Measurements from ENCODE around the gene MAPK8. TPM values are rescaled to one million over a fixed set of nuclear protein-coding genes. Genes with fewer than 3 reads are reported as not detected.

MAPK8 gene
- total and polyA plus RNA-seq, 2 of the 4 experiments (the other 2 are of a cell fraction), result 41.5 to 54.7 TPM

DNA sequence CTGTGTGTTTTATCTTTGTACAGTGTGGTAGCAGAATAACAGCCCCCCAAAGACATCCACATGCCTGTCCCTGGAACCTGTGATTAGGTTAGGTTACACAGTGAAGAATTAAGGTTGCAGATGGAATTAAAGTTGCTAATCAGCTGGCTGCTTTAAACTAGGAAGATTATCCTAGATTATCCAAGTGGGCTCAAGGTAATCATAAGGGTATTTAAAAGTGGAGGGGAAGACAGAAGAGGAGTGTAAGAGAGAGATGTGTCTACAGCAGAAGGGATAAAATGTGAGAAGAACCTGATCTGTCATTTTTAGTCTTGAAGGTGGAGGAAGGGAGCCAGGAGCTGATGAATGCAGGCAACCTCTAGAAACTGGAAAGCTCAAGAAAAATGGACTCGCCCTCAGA, 180.8 kb downstream of the MAPK8 start:
- BruUV-seq (replicated peaks), result no TSS peak
- WGBS, 2 experiments (ENCODE audit: extremely low coverage in 2 of 2, insufficient read length in 1 of 2), result no CpG with 5 or more reads among the region's 1 CpG
- in situ Hi-C loops (cut with MboI; ENCODE audit: low sequenced_read_pairs), result no loop called here
- H3K4me1 ChIP-seq (ENCODE audit: control insufficient read depth, insufficient read depth, low read length), result peaks cover 2% of the 10 kb centered on the region; the same call in 1 of the 2 replicates
- peaks cover 17 to 45% of the 10 kb centered on the region in 2 experiments; a peak in 3 of 4 replicates for H3K79me1 ChIP-seq (ENCODE audit: low read depth in 1 of 2, low read length in 2 of 2)
- H4K8ac ChIP-seq (ENCODE audit: low read depth in 2 of 2, low read length in 2 of 2), result no peak overlapping the region
- H2AFZ ChIP-seq (replicated peaks; ENCODE audit: low read length, poor library complexity), result no peak overlapping the region
- H3K9me3 ChIP-seq (ENCODE audit: control insufficient read depth, insufficient read depth, low read length), result no peaks in the 10 kb centered on the region
- H2BK15ac ChIP-seq (ENCODE audit: low read depth, low read length), result no peak overlapping the region
- no peak for TF ChIP-seq MAZ (IDR thresholded peaks at IDR 0.05; ENCODE audit: borderline replicate concordance, low read depth, low read length)
- H2BK5ac ChIP-seq (ENCODE audit: low read depth, low read length, poor library complexity, severe bottlenecking), result no peak overlapping the region
- dilution Hi-C loops (cut with HindIII; ENCODE audit: low sequenced_read_pairs, unreplicated experiment), result no loop called here
- H3K4me3 ChIP-seq (ENCODE audit: insufficient read depth, low read depth, low read length), result no peak overlapping the region
- no peak overlapping the region for H3K18ac ChIP-seq (ENCODE audit: low read depth, low read length)
- intact Hi-C loops (cut with micrococcal nuclease), result no loop called here
- no peak overlapping the region for H2BK20ac ChIP-seq (ENCODE audit: low read depth, low read length)
- H4K91ac ChIP-seq (ENCODE audit: insufficient read depth, low read depth, low read length), result no peak overlapping the region
- peaks cover 12% of the 10 kb centered on the region for H3K9me1 ChIP-seq (ENCODE audit: insufficient read depth, low read length)
- H3K9ac ChIP-seq (ENCODE audit: low read depth, low read length), result no peak overlapping the region
- H3K4me2 ChIP-seq (ENCODE audit: low read depth, low read length), result no peak overlapping the region
- ChIA-PET POLR2A (ENCODE audit: unreplicated experiment) (no interaction called here), CTCF (no interaction called here)
- peaks cover 10% of the 10 kb centered on the region; the same call in 1 of the 2 replicates for H4K20me1 ChIP-seq (ENCODE audit: insufficient read depth, low read length)
- H3K4ac ChIP-seq (ENCODE audit: low read depth, low read length), result no peak overlapping the region
- DNase-seq (no peak), ATAC-seq (ENCODE audit: low read depth) (no peak)
- no peak overlapping the region for H3K14ac ChIP-seq (replicated peaks; ENCODE audit: low read depth, low read length)
- no peak overlapping the region for H2AK9ac ChIP-seq (replicated peaks; ENCODE audit: low read depth, low read length, poor library complexity)
- no peak overlapping the region for H2AK5ac ChIP-seq (ENCODE audit: low read depth, low read length)
- H3K23ac ChIP-seq (ENCODE audit: low read depth, low read length), result no peak overlapping the region
- H2BK120ac ChIP-seq (ENCODE audit: low read depth, low read length), result no peak overlapping the region
- H3K27me3 ChIP-seq (ENCODE audit: control insufficient read depth, insufficient read depth, low read length), result no peaks in the 10 kb centered on the region
- H3K27ac ChIP-seq (ENCODE audit: insufficient read depth, low read length), result no peak overlapping the region
- H3K56ac ChIP-seq (ENCODE audit: extremely low read depth, insufficient read depth, low read length), result no peak overlapping the region
- no peak overlapping the region for H4K5ac ChIP-seq (ENCODE audit: low read depth, low read length)
- H3K36me3 ChIP-seq (ENCODE audit: control insufficient read depth, insufficient read depth, low read length), result no peaks in the 10 kb centered on the region

Other genes with a start within 250 kb of the MAPK8 start
- 0.18 TPM in 1 of 2 replicates, not detected in the other for gene FRMPD2, start 32.0 kb upstream of the MAPK8 start, total RNA-seq (2012; rRNA removed)
- gene FRMPD2, start 32.0 kb upstream of the MAPK8 start, polyA plus RNA-seq (2012; rRNA removed), result not detected in 2 replicates

All from IMR-90 (cell line).